Large intestine (tissue), 3 donors: ENCODE results near the gene ZSWIM5. TPM values are rescaled to one million over a fixed set of nuclear protein-coding genes. Genes with fewer than 3 reads are reported as not detected.
"Not testable (repeated sequence)": the region's sequence is repeated elsewhere in the genome, so short reads cannot be mapped to it uniquely, and the experiment has no call there.

ENCODE experiments used
- DNase-seq, 2 donors: peaks; one replicate each; pipeline versions ENCODE4 v3.0.0 to v3.0.0-alpha.2; 2013
- H3K27ac ChIP-seq: one replicate; pipeline ENCODE4 v1.5.1; 2013; ENCODE audit warnings: low read length
- H3K27me3 ChIP-seq: 2 replicates; pipeline ENCODE4 v1.6.1; 2013; ENCODE audit warnings: low read length; ENCODE audit not compliant: control insufficient read depth, insufficient read depth
- H3K36me3 ChIP-seq: 2 replicates; pipeline ENCODE4 v1.6.1; 2013; ENCODE audit warnings: low read length; ENCODE audit not compliant: control insufficient read depth, insufficient read depth
- H3K4me1 ChIP-seq: one replicate; pipeline ENCODE4 v1.6.1; 2013; ENCODE audit warnings: low read length; ENCODE audit not compliant: control insufficient read depth, insufficient read depth
- H3K4me3 ChIP-seq: one replicate; pipeline ENCODE4 v1.5.1; 2013; ENCODE audit warnings: low read length
- H3K9me3 ChIP-seq: one replicate; pipeline ENCODE4 v1.6.1; 2013; ENCODE audit warnings: mild to moderate bottlenecking, low read depth, low read length, moderate library complexity; ENCODE audit not compliant: control insufficient read depth
- WGBS: methylation state at CpG from one replicate; pipeline ENCODE4 v1.1.5; 2013; ENCODE audit warnings: low lambda C conversion rate; ENCODE audit not compliant: insufficient coverage; 5-methylcytosine and 5-hydroxymethylcytosine counted together
- polyA plus RNA-seq: library from polyadenylated mRNA; unstranded; fragments of 120-200 nt; gene quantifications from one replicate; pipeline ENCODE4 v1.2.1, GENCODE V29; 2013

ZSWIM5 gene
- polyA plus RNA-seq, 1 donor, result 9.3 TPM

DNA sequence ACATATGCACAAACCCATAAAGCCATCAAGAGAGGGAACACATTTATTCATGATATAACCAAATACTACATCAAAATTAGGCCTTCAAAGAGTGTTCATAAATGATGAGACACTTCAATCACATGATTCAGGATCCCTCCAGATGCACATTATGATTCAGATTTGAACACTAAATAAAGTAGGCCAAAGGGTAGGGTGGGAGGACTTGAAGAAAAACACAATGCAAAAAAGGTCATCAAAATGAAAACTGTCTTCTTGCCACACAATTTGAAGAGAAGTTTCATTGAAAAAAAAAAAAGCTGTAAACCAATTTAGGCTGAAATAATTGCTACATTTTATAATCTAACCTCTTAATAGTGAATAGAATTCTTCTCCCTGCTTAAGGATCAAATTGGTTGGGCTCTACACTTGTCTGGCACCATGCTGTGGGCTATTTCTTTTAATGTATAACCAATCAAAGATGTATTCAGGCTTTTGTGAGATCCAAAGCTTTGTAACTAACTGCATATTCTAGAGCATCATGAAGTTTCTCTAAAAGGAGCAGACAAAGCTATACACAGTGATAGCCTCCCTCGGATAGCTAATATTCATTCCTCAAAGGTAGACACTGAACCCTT, 58.1 kb downstream of the ZSWIM5 start:
- DNase-seq, result no peak
- Histone ChIP-seq H3K27me3 (no peaks in the 10 kb centered on the region), H3K4me1 (no peaks in the 10 kb centered on the region), H3K9me3 (no peaks in the 10 kb centered on the region), H3K4me3 (no peak overlapping the region), H3K36me3 (no peaks in the 10 kb centered on the region), H3K27ac (no peak overlapping the region)
- WGBS, result 67% methylated on average over 1 of the region's 1 CpG

DNA sequence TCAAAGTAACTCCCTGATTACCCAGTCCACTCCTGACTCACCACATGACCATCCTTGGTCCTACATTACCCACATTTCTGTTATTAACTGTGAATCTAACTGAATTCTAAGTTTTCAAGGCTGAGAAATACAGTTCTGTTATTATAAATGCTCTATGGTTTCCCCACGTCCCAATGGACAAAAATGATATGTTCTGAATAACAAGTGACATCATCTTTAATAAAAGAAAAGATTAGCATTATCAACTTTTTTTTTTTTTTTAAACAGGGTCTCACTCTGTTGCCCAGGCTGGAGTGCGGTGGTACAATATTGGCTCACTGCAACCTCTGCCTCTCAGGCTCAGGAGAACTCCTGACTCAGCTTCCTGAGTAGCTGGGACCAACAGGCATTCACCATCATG, 59.6 kb downstream of the ZSWIM5 start:
- WGBS, result 100% methylated on average over 1 of the region's 2 CpGs
- no peak overlapping the region for H3K27ac ChIP-seq
- no peak for DNase-seq
- H3K4me3 ChIP-seq, result no peak overlapping the region
- H3K4me1 ChIP-seq, result no peaks in the 10 kb centered on the region
- no peaks in the 10 kb centered on the region for H3K27me3 ChIP-seq
- H3K9me3 ChIP-seq, result no peaks in the 10 kb centered on the region
- H3K36me3 ChIP-seq, result no peaks in the 10 kb centered on the region

DNA sequence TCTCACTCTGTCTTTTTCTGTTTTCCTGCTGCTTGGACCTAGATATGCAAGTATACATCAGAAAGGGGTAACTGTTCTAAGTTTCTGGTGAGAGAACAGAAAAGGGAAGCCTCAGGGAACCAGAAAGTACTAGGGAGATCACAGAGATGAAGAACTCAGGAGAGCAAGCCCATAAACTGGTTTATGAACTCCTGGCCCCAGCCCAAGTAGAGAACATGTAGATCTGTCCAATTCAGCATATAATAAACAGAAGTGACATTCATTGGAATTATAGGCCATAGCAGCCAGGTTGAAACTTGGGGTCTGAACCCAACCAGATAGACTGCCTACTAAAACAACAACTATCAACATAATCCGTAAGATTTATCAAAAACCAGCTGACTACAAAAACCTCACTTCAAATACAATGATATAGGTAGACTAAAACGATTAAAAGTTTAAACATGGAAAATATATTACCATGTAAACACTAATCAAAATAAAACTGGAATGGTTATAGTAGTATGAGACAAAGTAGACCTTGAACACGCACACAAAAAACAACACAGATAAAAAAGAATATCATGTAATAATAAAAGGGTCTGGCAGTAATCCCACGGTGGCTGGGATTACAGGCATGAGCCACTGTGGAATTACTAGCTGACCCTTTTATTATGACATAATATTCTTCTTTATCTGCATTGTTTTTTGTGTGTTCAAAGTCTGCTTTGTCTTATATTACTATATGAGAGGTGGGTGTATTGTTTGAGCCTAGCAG, 65.0 kb downstream of the ZSWIM5 start:
- WGBS, result 87% methylated on average over 3 of the region's 4 CpGs
- H3K27ac ChIP-seq, result no peak overlapping the region
- no peaks in the 10 kb centered on the region for H3K36me3 ChIP-seq
- H3K9me3 ChIP-seq, result no peaks in the 10 kb centered on the region
- no peaks in the 10 kb centered on the region for H3K27me3 ChIP-seq
- peak in 1 of 2 donors; percentile 10 for DNase-seq
- no peak overlapping the region for H3K4me3 ChIP-seq
- H3K4me1 ChIP-seq, result no peaks in the 10 kb centered on the region

DNA sequence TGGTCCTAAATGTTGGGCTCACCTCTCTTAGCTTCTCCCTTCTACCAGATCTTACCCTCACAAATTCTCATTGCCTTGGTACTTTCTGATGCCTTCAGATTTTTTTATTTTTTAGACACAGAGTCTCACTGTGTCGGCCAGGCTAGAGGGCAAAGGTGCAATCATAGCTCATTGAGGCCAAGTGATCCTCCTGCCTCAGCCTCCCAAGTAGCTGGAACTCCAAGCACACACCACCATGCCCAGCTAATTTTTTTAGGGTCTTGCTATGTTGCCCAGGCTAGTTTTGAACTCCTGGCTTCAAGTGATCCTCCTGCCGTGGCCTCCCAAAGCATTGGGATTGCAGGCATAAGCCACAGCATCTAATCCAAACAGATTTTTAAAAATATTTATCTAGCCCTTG, 69.4 kb downstream of the ZSWIM5 start:
- no peaks in the 10 kb centered on the region for H3K27me3 ChIP-seq
- DNase-seq, result no peak
- peaks cover 13% of the 10 kb centered on the region for H3K4me1 ChIP-seq
- H3K9me3 ChIP-seq, result no peaks in the 10 kb centered on the region
- no peak overlapping the region for H3K27ac ChIP-seq
- 100% methylated on average over 1 of the region's 2 CpGs for WGBS
- H3K4me3 ChIP-seq, result no peak overlapping the region
- H3K36me3 ChIP-seq, result no peaks in the 10 kb centered on the region

DNA sequence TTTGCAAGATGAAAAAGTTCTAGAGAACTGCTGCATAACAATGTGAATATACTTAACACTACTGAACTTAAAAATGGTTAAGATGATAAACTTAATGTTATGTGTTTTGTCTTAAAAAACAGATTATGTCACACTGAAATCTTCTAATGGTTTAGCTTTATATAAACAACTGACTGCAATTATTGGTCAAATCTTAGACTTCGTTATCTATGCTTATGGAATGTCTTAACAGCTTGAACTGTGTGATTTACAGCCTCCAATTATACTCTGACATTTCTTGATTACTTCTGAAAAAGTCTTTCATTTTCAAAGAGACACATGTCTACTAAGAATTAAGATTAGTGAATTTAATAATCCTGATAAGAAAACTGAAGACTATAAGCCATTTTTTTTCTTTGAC, 71.1 kb downstream of the ZSWIM5 start:
- H3K4me1 ChIP-seq, result peaks cover 13% of the 10 kb centered on the region
- H3K4me3 ChIP-seq, result no peak overlapping the region
- WGBS, result 0% methylated on average over 1 of the region's 1 CpG
- H3K27ac ChIP-seq, result peak overlapping the region; percentile 77
- H3K9me3 ChIP-seq, result no peaks in the 10 kb centered on the region
- H3K27me3 ChIP-seq, result no peaks in the 10 kb centered on the region
- no peaks in the 10 kb centered on the region for H3K36me3 ChIP-seq
- peak; percentile 10 to 72 for DNase-seq

DNA sequence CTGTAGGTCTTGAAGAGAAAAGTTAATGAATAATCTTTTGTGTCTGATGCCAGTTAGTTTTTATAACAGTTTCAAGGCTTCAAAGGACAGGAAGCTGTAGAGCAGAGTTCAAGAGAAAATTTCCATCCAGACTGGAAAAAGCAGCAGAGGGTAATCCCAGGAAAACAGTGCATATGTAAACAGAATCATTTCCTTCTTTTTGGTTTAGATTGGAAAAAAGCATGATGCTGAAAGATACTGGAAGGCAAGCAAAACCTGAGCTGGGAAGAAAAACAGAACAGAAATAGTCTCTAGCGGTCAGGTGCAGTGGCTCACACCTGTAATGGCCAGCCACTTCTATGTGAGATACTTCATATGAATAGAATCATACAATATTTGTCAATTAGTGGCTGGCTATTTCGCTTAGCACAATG, 71.9 kb downstream of the ZSWIM5 start:
- Histone ChIP-seq H3K27me3 (no peaks in the 10 kb centered on the region), H3K4me3 (no peak overlapping the region), H3K4me1 (peaks cover 13% of the 10 kb centered on the region), H3K9me3 (no peaks in the 10 kb centered on the region), H3K36me3 (no peaks in the 10 kb centered on the region), H3K27ac (peak overlapping the region; percentile 77)
- peak; percentile 48 to 84 for DNase-seq
- 50% methylated on average over 1 of the region's 2 CpGs for whole genome bisulfite sequencing

DNA sequence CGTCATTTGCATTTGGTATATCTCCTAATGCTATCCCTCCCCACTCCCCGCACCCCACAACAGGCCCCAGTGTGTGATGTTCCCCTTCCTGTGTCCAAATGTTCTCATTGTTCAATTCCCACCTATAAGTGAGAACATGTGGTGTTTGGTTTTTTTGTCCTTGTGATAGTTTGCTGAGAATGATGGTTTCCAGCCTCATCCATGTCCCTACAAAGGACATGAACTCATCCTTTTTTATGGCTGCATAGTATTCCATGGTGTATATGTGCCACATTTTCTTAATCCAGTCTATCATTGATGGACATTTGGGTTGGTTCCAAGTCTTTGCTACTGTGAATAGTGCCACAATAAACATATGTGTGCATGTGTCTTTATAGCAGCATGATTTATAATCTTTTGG, 73.7 kb downstream of the ZSWIM5 start:
- not testable (repeated sequence) for H3K27me3 ChIP-seq, H3K36me3 ChIP-seq, DNase-seq, H3K4me3 ChIP-seq, H3K27ac ChIP-seq, H3K9me3 ChIP-seq
- no CpG with 5 or more reads among the region's 2 CpGs for WGBS
- H3K4me1 ChIP-seq, result peaks cover 13% of the 10 kb centered on the region

DNA sequence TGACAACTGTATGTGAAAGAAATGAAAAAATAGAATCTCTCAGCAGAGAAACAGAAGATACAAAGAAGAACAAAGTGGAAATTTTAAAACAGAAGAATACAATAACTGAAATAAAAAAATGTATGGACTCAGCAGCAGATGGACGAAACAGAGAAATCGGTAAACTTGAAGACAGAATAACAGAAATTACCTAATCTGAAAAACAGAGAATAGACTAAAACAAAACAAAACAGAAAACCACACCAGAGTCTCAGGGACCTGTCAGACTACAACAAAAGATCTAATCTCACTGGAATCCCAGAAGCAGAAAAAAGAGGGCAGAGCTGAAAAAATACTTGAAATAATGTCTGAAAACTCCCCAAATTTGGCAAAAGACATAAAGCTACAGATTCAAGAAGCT, 83.0 kb downstream of the ZSWIM5 start:
- Histone ChIP-seq H3K9me3 (no peaks in the 10 kb centered on the region), H3K36me3 (no peaks in the 10 kb centered on the region), H3K27ac (no peak overlapping the region), H3K4me3 (no peak overlapping the region), H3K4me1 (no peaks in the 10 kb centered on the region), H3K27me3 (no peaks in the 10 kb centered on the region)
- WGBS, result 100% methylated on average over 2 of the region's 2 CpGs
- no peak for DNase-seq

DNA sequence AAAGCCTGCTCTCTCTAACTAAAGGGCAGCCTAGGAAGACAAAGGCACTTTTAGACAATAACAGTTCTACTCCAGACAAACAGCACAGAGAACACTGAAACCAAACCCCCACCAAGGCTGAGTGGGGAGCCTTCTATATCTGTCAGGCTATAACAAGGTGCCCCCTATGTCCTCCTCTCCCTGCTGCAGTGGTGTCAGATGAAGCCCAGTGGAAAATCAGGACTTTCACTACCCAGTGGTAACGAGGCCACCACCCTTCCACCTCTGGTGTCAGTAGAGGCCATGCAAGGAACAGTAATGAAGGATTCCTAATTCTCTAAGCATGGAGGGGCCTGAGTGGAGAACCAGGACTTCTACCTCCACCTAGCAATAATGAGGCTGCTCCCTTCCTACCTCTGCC, 83.7 kb downstream of the ZSWIM5 start:
- Histone ChIP-seq H3K27me3 (no peaks in the 10 kb centered on the region), H3K4me3 (no peak overlapping the region), H3K9me3 (no peaks in the 10 kb centered on the region), H3K4me1 (no peaks in the 10 kb centered on the region), H3K27ac (no peak overlapping the region), H3K36me3 (no peaks in the 10 kb centered on the region)
- DNase-seq, result no peak
- no CpG with 5 or more reads among the region's 1 CpG for WGBS

DNA sequence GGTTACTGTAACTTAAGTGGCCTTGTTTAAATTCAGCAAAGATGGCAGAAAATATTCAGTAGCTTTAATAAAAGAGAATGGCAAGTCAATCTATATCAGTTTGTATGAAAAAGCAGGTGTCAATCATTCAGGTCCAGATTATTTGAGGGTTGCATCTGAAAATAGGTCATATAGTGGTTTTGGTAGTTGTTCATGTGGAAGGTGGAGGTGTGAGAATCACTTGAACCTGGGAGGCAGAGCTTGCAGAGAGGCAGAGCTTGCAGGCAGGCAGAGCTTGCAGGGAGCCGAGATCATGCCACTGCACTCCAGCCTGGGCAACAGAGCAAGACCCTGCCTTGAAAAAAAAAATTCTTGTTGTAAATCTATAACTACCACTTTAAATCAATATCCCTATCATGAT, 88.6 kb downstream of the ZSWIM5 start:
- no peak for DNase-seq
- no peak overlapping the region for H3K4me3 ChIP-seq
- WGBS, result no CpG with 5 or more reads among the region's 1 CpG
- no peak overlapping the region for H3K27ac ChIP-seq
- H3K4me1 ChIP-seq, result no peaks in the 10 kb centered on the region
- H3K9me3 ChIP-seq, result peaks cover 9% of the 10 kb centered on the region
- H3K27me3 ChIP-seq, result no peaks in the 10 kb centered on the region
- no peaks in the 10 kb centered on the region for H3K36me3 ChIP-seq

DNA sequence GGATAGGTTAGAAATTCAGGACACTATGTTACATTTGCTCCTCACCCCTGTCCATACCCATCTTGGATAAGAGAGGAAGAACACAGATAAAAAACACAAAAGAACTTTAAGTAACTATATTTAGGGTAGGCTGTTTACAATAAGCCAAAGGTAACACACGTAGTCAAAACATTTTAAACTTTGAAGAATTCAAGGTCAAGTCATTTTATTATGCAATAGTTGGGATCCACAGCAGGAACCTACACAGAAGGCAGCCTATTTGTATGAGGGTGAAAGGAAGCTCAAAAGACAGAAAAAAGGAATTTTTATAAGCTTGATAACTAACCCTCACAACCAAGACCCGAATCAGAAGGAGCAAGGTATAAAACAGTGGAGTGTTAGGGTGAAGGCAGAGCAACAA, 89.6 kb downstream of the ZSWIM5 start:
- DNase-seq, result no peak
- WGBS, result no CpG with 5 or more reads among the region's 2 CpGs
- Histone ChIP-seq H3K4me1 (no peaks in the 10 kb centered on the region), H3K9me3 (peaks cover 10% of the 10 kb centered on the region), H3K27ac (no peak overlapping the region), H3K27me3 (no peaks in the 10 kb centered on the region), H3K4me3 (no peak overlapping the region), H3K36me3 (no peaks in the 10 kb centered on the region)
